MM.1S (cell line): ENCODE data around the gene ACAP1.

Source experiments
- DNase-seq: peaks from one replicate; pipeline ENCODE4 v3.0.0-alpha.2; 2015
- H2AFZ ChIP-seq: fragments of 300-600 bp; sonication (generic); 2 replicates; pipeline ENCODE4 v1.6.0; 2016; ENCODE audit warnings: antibody characterized with exemption, low read length
- H3F3A ChIP-seq: fragments of 300-600 bp; sonication (generic); 2 replicates; pipeline ENCODE4 v1.6.1; 2016; ENCODE audit warnings: mild to moderate bottlenecking, antibody characterized with exemption, low read length, moderate library complexity, mixed read lengths; ENCODE audit not compliant: insufficient read depth
- H3K27ac ChIP-seq: fragments of 300-600 bp; sonication (generic); 2 replicates; pipeline ENCODE4 v1.5.1; 2016; ENCODE audit warnings: mild to moderate bottlenecking, low read length
- H3K27me3 ChIP-seq: fragments of 300-600 bp; sonication (generic); replicated peaks from 2 replicates; pipeline ENCODE4 v1.6.0; 2016; ENCODE audit warnings: low read length; ENCODE audit not compliant: insufficient read depth
- H3K36me3 ChIP-seq: fragments of 300-600 bp; sonication (generic); replicated peaks from 2 replicates; pipeline ENCODE4 v1.6.1; 2016; ENCODE audit warnings: mild to moderate bottlenecking, low read length, mixed read lengths; ENCODE audit not compliant: insufficient read depth
- H3K4me1 ChIP-seq: fragments of 300-600 bp; sonication (generic); 2 replicates; pipeline ENCODE4 v1.6.1; 2016; ENCODE audit warnings: low read length, mixed read lengths
- H3K4me2 ChIP-seq: fragments of 300-600 bp; sonication (generic); 2 replicates; pipeline ENCODE4 v1.6.0; 2016; ENCODE audit warnings: low read depth, low read length
- H3K4me3 ChIP-seq: fragments of 300-600 bp; sonication (generic); 2 replicates; pipeline ENCODE4 v1.5.1; 2016; ENCODE audit warnings: low read length, mixed read lengths
- H3K79me2 ChIP-seq: fragments of 300-600 bp; sonication (generic); 2 replicates; pipeline ENCODE4 v1.6.1; 2016; ENCODE audit warnings: mixed run types, low read length, mixed read lengths
- H3K9ac ChIP-seq: fragments of 300-600 bp; sonication (generic); 2 replicates; pipeline ENCODE4 v1.6.1; 2016; ENCODE audit warnings: low read length, mixed read lengths
- H3K9me2 ChIP-seq: fragments of 300-600 bp; sonication (generic); replicated peaks from 2 replicates; pipeline ENCODE4 v1.6.1; 2016; ENCODE audit warnings: mild to moderate bottlenecking, low read length, mixed read lengths; ENCODE audit not compliant: insufficient read depth
- H3K9me3 ChIP-seq: fragments of 300-600 bp; sonication (generic); replicated peaks from 2 replicates; pipeline ENCODE4 v1.6.1; 2016; ENCODE audit warnings: mild to moderate bottlenecking, low read length, mixed read lengths; ENCODE audit not compliant: insufficient read depth
- H4K20me1 ChIP-seq: fragments of 300-600 bp; sonication (generic); 2 replicates; pipeline ENCODE4 v1.6.1; 2016; ENCODE audit warnings: mild to moderate bottlenecking, low read length, moderate library complexity, mixed read lengths; ENCODE audit not compliant: insufficient read depth
- CTCF ChIP-seq: fragments of 300-600 bp; sonication (generic); IDR thresholded peaks from 2 replicates; pipeline ENCODE4 v1.5.1; 2016; ENCODE audit warnings: antibody characterized with exemption, low read length, mixed read lengths
- EZH2 ChIP-seq: fragments of 300-600 bp; sonication (generic); optimal IDR thresholded peaks from 2 replicates; pipeline ENCODE3; 2017; ENCODE audit warnings: low read depth, mild to moderate bottlenecking, antibody characterized with exemption, low read length, mixed read lengths
- EZH2phosphoT487 ChIP-seq: fragments of 300-600 bp; sonication (generic); IDR thresholded peaks from 2 replicates; pipeline ENCODE4 v1.6.1; 2018; ENCODE audit warnings: antibody characterized with exemption, low read length

The ACAP1 gene

GRCh38 chr17:7295230-7296180 lies 40.8 kb upstream of the ACAP1 start:
- Histone ChIP-seq H3K36me3 (no peaks in the 10 kb centered on the region), H4K20me1 (no peaks in the 10 kb centered on the region), H3K4me3 (peak overlapping the region; percentile 51), H3K9me2 (no peaks in the 10 kb centered on the region), H3K27ac (no peak overlapping the region), H3K4me1 (peaks cover 15% of the 10 kb centered on the region; the same call in 1 of the 2 replicates), H3K27me3 (peaks cover 53% of the 10 kb centered on the region), H3K4me2 (peak overlapping the region; percentile 72; the same call in 1 of the 2 replicates), H3K9ac (no peak overlapping the region), H3K79me2 (no peaks in the 10 kb centered on the region), H3F3A (no peaks in the 10 kb centered on the region), H3K9me3 (no peaks in the 10 kb centered on the region), H2AFZ (peak overlapping the region; percentile 72)
- no peak for DNase-seq
- no peak for TF ChIP-seq CTCF
- no peak for TF ChIP-seq EZH2
- TF ChIP-seq EZH2phosphoT487 = no peak

- Histone ChIP-seq H3K4me2 (peak overlapping the region; percentile 67), H3K27me3 (peaks cover 46% of the 10 kb centered on the region), H3K4me3 (no peak overlapping the region; the same call in 1 of the 2 replicates), H3K9me3 (no peaks in the 10 kb centered on the region), H4K20me1 (no peaks in the 10 kb centered on the region), H3K27ac (no peak overlapping the region), H3K79me2 (no peaks in the 10 kb centered on the region), H3K9ac (no peak overlapping the region), H3K4me1 (peaks cover 15% of the 10 kb centered on the region; the same call in 1 of the 2 replicates), H2AFZ (peak overlapping the region; percentile 28), H3K9me2 (no peaks in the 10 kb centered on the region), H3F3A (no peaks in the 10 kb centered on the region), H3K36me3 (no peaks in the 10 kb centered on the region)
- peak; percentile 88 for TF ChIP-seq CTCF
- TF ChIP-seq EZH2phosphoT487 = no peak
- peak; percentile 71 for DNase-seq
These were observed 40.0 kb upstream of the ACAP1 start for GRCh38 chr17:7296189-7296861.

- Histone ChIP-seq H3K9me3 (no peaks in the 10 kb centered on the region), H3K79me2 (peaks cover 18% of the 10 kb centered on the region), H2AFZ (no peak overlapping the region), H3K4me1 (peaks cover under 1% of the 10 kb centered on the region; the same call in 1 of the 2 replicates), H3K36me3 (no peaks in the 10 kb centered on the region), H3K27me3 (peaks cover 19% of the 10 kb centered on the region), H3K4me2 (no peak overlapping the region), H3K27ac (no peak overlapping the region), H3K4me3 (no peak overlapping the region), H3K9ac (no peak overlapping the region), H3K9me2 (no peaks in the 10 kb centered on the region), H3F3A (peaks cover 22% of the 10 kb centered on the region), H4K20me1 (peaks cover 3% of the 10 kb centered on the region)
- no peak for DNase-seq
- TF ChIP-seq EZH2phosphoT487 (no peak), EZH2 (no peak), CTCF (no peak)
These were observed 32.1 kb upstream of the ACAP1 start for GRCh38 chr17:7304179-7304578.
